GM18520 (cell line): ENCODE results near the gene PLEKHB2.
"Not testable (repeated sequence)": the region's sequence is repeated elsewhere in the genome, so short reads cannot be mapped to it uniquely, and the experiment has no call there.

Experiments used
- ATAC-seq: cut with Tn5 transposase; IDR thresholded peaks from one replicate; pipeline ENCODE4 v1.9.1; 2021; ENCODE audit not compliant: unreplicated experiment

The PLEKHB2 gene

DNA sequence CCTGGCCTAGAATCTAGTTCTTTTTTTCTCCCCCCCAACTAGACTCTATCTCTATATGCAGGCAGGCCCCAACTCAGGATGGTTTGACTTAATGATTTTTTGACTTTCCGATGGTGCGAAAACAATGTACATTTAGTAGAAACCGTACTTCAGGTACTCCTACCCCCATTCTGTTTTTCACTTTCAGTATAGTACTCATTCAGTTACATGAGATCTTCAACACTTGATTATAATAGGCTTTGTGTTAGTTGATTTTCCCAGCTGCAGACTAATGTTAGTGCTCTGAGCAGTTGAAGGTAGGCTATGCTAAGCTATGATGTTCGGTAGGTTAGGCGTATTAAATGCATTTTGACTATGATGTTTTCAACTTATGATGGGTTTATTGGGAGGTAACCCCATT lies 37.7 kb downstream of the PLEKHB2 start:
- no peak for ATAC-seq

DNA sequence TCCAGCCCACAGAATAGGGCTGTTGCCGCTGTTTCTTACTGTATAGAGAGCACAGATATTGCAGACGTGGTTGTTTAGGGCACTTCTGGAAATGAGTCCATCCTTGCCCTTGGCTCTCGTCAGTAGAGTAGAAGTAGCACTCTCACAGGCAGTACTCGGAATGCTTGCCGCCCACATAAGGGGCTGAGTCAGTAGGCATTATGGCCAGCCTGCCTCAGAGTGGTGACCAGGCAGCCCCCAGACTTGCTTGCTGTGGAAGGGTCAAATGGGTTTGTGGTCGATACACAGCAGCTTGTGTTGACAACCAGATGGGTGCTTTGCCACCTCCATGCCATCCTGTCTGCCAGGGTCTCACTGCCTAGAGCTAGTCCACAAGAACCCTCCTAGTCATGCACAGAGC lies 38.7 kb downstream of the PLEKHB2 start:
- no peak for ATAC-seq

DNA sequence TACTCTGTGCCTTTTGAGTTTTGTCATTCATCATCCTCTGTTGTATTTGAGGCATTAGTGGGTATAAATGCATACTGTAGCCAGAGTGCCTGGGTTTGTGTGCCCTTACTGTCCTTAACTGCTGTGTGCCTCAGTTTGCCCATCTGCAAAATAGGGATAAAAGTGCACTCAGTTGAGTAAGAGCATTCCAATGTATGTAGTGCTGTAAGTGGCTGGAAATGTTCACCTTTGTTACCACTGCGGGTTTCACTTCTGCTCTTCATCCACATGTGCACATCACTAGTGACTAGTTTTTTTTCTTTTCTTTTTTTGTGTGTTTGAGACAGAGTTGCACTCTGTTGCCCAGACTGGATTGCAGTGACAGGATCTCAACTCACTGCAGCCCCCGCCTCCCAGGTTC lies 39.9 kb downstream of the PLEKHB2 start:
- peak; percentile 64 for ATAC-seq

DNA sequence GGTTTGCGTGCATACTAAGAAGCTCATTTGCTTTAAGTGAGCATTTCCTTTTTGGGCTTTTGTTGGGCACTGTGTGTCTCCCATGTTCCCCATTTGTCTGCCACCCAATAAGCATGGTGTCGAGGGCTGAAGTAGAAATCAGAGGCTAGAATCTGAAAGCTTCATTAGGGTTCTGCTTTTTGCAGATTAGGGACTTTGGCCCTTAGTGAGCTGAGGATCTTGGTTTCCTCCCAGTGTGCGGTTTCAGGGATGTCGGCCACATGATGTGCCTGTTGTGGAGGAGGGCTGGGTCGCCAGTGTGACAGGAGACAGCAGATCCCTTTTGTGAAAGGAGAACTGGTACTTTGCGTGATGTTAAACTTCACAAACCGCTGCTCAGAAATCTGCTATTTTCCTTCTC lies 41.1 kb downstream of the PLEKHB2 start:
- ATAC-seq: no peak

DNA sequence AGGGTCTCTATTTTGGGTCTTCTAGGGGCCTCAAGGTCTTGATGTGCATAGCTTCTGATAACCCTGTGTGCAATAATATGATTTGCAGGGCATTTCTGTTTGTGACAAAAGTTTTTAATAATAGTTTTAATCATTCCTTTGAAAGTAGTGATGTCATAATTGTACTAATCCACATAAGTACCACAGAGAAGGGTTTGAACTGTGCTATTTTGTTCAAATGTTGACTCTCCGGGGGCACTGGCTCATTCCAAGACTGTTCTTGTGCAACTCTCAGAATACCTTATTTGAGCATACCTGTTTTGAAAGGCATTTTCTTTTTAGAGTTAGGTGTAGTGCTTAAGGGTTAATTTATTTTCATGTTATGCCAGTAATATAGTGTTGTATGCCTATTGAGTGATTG lies 41.6 kb downstream of the PLEKHB2 start:
- ATAC-seq: no peak

DNA sequence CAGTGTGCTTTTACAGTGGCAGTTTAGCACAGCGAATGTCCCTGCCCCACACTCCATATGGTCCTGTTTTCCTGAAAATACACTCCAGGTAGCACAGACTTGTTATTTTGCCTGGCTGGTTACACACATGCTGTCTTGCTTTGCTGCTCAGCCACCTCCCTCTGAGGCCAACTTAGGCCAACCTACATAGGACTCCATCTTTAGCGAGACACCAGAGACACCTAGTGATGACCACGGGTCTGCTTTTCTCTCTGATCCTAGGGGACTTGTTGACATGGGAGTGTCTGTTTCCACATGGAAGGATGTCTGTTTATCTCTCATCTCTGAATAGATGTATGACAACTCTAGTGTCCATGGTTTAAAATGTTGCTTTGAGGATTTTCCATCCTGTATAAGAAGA lies 43.3 kb downstream of the PLEKHB2 start:
- ATAC-seq: no peak

DNA sequence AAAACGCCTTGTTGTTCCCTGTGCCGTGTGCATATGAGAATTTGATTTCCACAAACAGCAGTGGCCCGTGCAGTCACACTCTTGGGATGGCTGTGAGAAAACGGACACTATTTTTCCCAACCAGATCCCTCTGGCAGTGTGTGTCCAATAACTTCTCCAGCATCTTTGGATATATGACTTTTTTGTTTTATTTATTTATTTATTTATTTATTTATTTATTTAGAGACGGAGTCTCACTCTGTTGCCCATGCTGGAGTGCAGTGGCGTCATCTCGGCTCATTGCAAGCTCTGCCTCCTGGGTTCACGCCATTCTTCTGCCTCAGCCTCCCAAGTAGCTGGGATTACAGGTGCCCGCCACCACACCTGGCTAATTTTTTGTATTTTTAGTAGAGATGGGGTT lies 45.0 kb downstream of the PLEKHB2 start:
- ATAC-seq: not testable (repeated sequence)

DNA sequence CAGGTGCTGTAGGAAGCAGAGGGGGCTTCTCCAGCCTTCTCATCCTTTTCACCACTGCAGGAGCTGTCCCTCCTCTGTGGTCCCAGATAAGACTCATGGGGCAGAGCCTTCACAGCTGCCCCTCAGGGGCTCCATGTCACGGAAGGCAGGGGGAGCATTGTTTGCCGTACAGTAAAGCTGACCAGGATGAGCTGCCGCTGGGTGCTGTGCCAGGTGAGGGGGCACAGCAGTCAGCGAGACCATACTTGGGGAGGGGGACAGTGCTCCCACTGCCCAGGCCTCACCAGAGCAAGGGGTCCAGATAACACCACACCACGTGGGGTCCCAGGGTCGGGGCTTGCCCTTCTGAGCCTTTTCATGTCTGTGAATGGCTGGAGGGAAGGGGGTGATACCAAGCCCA lies 46.3 kb downstream of the PLEKHB2 start:
- no peak for ATAC-seq

DNA sequence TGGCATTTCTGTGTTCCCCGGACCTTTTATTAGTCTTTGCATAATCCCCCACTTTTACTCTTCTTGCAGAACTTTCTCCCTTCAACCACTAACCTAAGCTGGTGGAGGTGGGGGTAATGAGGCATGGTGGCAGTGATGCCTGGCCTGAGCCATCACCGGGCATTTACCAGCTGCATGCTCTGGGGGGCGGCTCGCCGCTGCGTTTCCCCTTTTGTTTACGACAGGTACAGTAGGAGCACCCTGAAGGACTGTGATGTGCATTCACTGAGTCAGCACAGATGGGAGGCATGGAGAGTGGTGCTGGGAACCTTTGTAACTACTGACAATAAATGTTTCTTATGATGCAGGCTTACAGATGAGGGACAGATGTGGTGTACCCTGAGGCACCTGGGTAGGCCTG lies 46.9 kb downstream of the PLEKHB2 start:
- ATAC-seq: no peak

DNA sequence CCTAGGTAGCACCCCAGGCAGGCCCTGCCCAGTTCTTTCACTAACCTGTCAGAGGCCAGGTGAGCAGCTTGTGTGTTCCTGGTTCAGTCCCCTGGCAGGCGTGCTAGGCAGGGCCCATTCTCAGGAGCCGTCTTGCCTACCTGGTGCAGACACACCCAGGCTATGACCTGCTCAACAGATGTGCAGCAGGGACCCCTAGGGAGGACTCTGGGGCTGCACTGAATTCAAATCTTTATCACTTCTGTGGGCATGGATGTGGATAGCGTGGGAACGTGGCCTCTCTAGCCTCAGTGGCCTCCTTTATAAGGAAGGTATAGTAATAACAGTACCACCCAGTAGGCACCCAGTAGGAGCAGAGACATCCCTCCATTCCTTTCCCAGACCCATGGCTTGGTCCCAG lies 48.4 kb downstream of the PLEKHB2 start:
- ATAC-seq: no peak

DNA sequence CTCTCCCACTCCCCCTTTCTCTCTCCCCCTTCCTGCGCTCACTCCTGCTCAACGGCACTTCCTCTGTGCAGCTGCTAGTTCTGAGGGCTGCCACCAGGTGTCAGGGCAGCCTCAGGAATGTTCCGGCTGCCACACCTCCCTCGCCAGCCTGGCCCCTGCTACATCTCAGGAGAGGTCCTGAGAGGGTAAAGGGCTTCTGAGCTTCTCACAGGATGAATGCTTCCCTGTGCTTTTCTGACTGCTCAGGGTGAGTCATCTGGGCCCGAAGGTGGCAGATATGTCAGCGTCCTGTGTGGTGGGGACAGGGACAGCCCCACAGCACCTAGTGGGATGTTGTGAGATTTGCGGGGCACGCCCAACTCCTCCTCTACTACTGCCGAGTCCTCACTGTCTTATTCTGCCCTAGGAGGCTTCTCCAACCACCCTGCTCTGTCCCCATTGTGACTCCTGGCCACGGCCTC lies 49.0 kb downstream of the PLEKHB2 start:
- peak; percentile 96 for ATAC-seq

DNA sequence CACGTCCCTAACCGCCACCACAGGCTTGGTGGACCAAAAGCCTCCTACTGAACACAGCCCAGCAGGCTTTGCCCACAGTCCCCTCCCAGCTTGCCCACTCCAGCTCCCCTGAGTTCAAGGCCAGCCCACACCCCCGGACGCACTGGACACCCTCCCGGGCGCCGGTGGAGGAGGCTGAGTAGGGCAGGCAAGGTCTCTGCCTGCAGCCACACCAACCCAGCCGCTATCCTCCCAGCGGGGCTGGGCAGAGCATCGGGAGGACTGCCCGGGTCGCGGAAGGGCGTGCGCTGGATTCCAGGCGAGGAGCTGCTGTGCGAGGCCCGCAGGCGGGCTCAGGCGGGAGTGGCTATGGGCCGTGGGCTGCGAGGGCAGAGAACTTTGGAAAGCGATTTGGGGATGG lies 49.5 kb downstream of the PLEKHB2 start:
- no peak for ATAC-seq

DNA sequence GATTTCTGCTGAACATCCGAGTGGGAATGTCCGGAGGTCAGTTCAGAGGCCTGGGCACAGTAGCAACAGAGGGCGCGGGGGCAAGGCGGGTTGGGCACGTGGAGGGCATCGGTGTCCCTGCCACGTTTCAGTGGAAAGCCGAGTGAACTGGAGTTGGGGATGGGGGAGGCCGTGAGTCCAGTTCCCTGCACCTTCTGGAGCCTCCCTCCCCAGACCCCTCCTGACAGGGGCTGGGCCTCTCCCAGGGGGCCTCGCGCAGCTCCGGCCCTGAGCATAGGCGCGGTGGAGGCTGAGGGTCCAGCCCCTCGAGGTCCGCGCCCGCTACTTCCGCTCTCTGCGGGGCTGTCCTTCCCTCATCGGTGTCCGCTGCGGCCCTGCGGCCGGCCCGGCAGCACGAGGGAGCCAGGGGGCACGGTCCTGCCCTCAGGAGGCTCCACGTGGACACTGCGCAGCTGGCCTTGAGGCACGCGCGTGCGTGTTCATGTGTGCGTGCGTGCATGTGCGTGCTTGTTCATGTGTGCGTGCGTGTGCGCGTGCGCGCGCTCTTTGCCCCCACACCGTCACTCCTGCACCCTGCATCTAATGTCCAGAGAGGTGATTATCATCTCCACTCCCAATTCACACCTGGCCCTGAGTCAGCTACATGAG lies 50.2 kb downstream of the PLEKHB2 start:
- no peak for ATAC-seq

DNA sequence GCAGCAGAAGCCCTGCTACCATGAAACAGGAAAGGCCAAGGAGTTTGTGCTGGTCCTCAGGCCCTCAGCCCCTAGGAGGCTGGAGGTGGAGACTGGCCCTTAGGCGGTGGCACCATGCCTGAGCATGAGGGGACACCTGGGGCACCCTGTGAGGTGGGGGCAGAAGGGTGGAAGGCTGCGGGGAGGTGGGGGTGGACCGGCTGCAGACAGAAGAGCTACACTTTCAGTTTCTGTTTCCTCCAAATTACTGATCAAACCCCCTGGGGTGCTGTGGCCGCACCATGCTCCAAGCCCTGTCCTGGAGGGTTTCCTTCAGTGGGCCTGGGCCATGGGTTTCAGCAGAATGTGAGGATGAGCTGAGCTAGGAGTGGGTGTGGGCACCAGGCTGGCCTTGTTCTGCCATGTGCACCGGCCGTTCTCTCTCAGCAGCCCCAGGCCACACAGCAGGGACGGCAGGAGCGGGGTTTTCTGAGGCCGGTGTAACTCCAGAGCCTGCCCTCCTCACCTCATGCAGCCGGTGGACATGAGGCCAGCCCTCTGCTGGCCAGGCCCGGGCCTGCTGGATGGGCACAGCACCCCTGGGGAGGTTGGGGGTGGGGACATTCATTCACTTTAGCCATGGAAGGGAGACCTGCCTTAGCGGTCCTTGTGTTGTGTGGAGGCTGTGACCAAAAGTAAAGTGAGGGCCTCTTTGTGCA lies 51.5 kb downstream of the PLEKHB2 start:
- no peak for ATAC-seq

DNA sequence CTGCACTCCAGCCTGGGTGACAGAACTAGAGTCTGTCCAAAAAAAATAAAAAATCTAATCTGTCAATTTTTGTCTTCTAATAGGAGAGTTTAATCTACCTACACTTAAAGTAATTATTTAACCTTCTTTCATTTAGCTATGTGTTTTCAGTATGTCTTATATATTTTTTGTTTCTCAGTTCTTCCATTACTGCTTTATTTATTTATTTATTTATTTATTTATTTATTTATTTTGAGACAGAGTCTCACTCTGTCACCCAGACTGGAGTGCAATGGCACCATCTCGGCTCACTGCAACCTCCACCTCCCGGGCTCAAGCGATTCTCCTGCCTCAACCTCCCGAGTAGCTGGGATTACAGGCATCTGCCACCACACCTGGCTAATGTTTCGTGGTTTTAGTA lies 60.4 kb downstream of the PLEKHB2 start:
- not testable (repeated sequence) for ATAC-seq

DNA sequence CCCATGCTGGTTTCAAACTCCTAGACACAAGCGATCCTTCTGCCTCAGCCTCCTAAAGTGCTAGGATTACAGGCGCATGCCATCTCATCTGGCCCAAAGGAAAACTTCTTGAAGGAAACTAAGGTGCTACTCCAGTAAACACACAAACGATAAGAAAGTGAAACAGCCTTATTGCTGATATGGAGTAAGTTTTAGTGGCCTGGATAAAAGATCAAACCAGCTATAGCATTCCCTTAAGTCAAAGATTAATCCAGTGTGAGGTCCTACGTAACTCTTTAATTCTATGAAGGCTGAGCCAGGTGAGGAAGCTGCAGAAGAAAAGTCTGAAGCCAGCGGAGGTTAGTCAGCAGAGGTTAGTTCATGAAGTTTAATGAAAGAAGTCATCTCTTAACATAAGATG lies 63.4 kb downstream of the PLEKHB2 start:
- no peak for ATAC-seq

DNA sequence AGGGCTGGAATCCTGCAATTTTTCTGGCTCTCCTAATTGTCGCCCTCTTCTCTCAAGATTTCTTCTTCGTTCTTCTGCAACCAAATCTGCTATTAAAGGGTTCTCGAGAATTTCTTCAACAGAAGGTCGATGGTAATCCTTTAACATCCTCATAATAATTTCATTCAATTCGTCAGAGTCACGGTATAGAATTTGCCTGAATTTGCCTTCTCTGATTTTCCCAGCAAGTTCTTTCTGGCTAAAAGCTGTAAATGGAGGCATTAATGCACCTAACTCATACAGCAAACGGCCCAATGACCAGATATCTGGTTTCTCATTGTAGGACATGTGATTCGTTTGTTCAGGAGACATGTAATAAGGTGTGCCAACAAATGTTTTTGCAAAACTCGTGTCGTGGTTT lies 72.9 kb downstream of the PLEKHB2 start:
- not testable (repeated sequence) for ATAC-seq

DNA sequence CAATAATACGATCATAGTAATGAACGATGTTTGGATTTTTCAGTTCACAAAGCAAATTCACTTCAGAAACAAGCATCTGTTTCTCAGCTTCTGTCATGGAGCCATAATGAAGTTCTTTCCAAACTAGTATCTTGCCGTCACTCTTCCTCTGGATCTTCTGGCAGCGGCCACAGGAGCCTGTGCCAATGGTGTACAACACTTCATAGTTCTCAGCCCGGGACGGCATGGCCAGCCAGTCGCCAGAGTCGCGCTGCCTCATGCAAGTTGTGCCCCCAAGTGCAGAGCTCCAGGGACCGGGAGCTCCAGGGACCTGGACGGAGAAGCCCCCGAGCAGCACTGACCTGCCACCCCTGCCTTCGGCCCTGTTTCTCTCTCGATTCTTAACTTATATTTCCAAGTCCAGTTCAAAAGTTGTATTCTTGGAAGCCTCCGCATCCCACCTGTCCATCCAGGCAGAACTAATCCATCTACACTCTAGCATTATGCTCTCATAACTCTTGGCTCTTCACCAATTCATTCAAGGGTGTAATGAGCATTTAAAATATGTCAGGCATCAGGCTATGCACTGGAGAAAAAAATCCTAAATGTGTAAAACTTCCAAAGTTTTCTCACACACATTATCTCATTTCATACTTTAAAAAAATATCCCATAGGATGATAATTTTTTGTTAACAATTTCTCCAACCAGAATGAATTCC lies 73.7 kb downstream of the PLEKHB2 start:
- not testable (repeated sequence) for ATAC-seq

DNA sequence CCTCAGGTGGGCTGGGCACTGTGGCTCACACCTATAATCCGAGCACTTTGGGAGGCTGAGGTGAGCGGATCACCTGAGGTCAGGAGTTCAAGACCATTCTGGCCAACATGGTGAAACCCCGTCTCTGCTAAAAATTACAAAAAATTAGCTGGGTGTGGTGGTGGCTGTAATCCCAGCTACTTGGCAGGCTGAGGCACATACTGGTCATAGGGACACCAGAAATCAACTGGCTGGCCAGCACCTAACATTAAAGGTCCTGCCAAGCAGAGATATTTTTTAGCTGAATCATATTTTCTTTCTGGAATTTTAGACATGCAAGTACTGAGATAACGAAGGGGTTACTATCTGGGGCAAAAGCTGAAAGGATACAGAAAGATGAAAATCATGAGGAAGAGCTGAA lies 76.3 kb downstream of the PLEKHB2 start:
- not testable (repeated sequence) for ATAC-seq

DNA sequence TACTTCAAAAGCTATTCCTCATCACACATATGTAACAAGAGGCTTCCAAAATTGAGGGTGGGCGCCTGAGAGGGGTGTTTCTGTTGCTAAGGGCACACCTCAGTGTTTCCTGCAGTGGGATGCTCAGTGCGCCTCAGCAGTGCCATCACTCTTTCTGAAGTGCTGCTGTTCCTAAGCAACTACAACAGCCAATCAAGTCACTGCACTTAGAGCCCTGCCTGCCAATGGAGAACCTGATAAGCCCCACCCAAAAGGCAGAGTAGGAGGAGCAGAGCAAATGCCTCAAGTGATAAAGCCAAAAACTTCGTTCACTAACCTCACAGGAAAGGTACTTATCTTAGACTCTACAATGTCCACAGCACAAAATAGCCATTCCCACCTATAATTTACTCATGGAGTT lies 88.3 kb downstream of the PLEKHB2 start:
- not testable (repeated sequence) for ATAC-seq

DNA sequence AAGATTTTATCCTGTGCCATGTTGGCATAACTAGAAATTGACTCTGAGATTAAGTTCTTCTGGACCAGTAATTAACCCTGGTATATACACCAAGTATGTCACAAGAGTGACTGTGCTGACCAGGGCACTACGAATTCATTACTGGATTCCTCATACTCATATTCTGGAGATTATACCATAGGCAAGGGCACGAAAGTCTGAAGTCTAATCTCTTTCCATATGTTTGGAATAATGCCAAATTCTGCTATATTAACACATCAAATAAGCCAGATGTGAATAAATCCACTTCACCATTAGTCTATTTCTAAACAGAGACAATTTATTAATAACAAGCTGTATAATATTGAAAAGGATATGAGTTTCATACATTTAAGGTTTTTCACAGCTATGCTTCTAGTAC lies 91.0 kb downstream of the PLEKHB2 start:
- not testable (repeated sequence) for ATAC-seq
